Stomach smooth muscle (tissue), 2 donors: ENCODE data around the gene RASGRP2.

Experiments used
- H3K27ac ChIP-seq: one replicate; pipeline ENCODE4 v1.7.0; 2013; ENCODE audit warnings: mild to moderate bottlenecking, low read length, inconsistent platforms
- H3K27me3 ChIP-seq, 2 donors: one replicate each; pipeline ENCODE4 v1.7.0; 2013; ENCODE audit warnings: low read length in 2 of 2; ENCODE audit not compliant: insufficient read depth in 2 of 2, control insufficient read depth in 1 of 2
- H3K36me3 ChIP-seq, 2 donors: one replicate each; pipeline ENCODE4 v1.7.0; 2013; ENCODE audit warnings: low read length in 2 of 2; ENCODE audit not compliant: control insufficient read depth in 2 of 2, insufficient read depth in 2 of 2
- H3K4me1 ChIP-seq: one replicate; pipeline ENCODE4 v1.7.0; 2013; ENCODE audit warnings: low read length; ENCODE audit not compliant: control insufficient read depth, insufficient read depth
- H3K4me3 ChIP-seq, 2 donors: one replicate each; pipeline ENCODE4 v1.7.0; 2013; ENCODE audit warnings: low read length in 2 of 2
- H3K9ac ChIP-seq, 2 donors: one replicate each; pipeline ENCODE4 v1.7.0; 2013; ENCODE audit warnings: low read length in 2 of 2, mild to moderate bottlenecking in 1 of 2
- H3K9me3 ChIP-seq, 2 donors: one replicate each; pipeline ENCODE4 v1.7.0; 2013; ENCODE audit warnings: low read length in 2 of 2; ENCODE audit not compliant: control insufficient read depth in 2 of 2
- donor health status: healthy.
- donor health status: Pancreatic carcinoma.

The RASGRP2 gene

DNA sequence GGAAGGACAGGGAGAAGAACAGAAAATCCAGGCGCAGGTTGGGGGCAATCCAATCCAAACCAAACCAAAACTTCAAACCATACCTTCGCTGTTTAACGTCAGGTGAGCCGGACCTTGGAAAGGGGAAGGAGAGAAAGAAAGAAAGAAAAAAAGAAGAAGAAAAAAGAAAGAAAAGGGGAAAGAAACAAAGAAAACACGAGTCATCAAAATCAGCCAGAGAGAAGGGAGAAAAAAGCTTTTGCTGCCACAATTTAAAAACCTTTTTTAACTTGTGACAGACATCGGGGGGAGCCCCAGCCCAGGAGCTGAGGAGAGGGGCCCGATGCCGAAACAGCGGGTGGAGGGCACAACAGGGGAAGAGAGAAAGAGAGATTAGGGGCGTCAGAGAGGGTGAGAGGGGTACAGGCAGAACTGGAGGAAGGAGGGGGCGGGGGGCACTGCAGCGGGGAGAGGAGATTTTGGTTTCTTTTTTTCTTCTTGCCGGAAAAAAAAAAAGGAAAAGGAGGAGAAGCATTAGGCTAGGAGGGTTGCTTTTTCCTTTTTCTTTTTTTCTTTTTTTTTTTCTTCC is 51.1 kb downstream of the RASGRP2 start:
- Histone ChIP-seq H3K9me3 (no peaks in the 10 kb centered on the region), H3K4me1 (peaks cover 10% of the 10 kb centered on the region), H3K27ac (no peak overlapping the region), H3K36me3 (no peaks in the 10 kb centered on the region), H3K9ac (no peak overlapping the region), H3K4me3 (no peak overlapping the region), H3K27me3 (peaks cover 16 to 17% of the 10 kb centered on the region in 2 donors)

DNA sequence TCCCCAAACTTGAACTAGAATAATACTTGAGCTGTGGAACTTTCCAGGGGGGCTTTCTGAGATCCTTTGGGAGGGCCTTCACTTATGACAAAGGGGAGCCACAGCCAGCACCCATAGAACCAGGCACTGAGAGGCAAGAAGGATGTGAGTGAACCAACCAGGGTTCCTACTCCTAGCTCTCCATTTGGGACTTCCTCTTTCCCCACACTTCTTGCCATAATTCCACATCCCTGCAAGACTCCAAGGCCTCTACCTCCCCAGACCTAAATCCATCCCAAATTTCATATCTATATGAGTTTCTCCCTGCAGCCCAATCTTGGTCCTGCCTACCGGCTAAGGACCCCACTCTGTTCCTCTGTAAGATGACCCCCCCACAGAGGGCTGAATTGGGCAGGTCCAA is 52.4 kb downstream of the RASGRP2 start:
- Histone ChIP-seq H3K9me3 (no peaks in the 10 kb centered on the region), H3K4me3 (no peak overlapping the region), H3K36me3 (no peaks in the 10 kb centered on the region), H3K27me3 (peaks cover 16 to 17% of the 10 kb centered on the region in 2 donors), H3K27ac (no peak overlapping the region), H3K4me1 (peaks cover 20% of the 10 kb centered on the region), H3K9ac (no peak overlapping the region)

GRCh38 chr11:64690235-64690634 is 53.7 kb downstream of the RASGRP2 start:
- H3K27ac ChIP-seq, result no peak overlapping the region
- H3K4me3 ChIP-seq, result no peak overlapping the region
- peaks cover 20% of the 10 kb centered on the region for H3K4me1 ChIP-seq
- H3K9me3 ChIP-seq, result no peaks in the 10 kb centered on the region
- peaks cover 12 to 17% of the 10 kb centered on the region in 2 donors for H3K27me3 ChIP-seq
- H3K36me3 ChIP-seq, result no peaks in the 10 kb centered on the region
- H3K9ac ChIP-seq, result no peak overlapping the region

DNA sequence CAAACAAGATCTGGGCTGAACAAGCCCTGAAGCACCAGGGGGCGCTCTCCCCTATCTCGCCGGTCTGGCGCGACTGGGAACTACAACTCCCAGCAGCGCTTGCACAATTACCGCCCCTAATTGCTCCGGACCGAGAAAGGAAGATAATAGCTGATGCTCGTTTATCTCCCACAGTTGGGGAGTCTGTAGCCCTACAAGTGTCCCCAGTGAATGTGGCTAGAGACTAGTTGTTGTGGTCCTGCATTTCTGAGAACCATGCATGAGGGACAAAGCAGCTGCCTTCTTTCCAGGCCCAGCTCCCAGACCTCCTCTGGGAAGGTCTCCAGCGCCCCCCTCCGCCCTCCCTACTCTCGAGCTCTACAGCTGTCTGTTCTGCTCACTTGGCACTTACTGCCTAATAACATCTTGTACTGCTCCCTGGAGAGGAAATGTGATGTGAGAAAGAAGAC is 55.4 kb downstream of the RASGRP2 start:
- H3K4me3 ChIP-seq, result peak overlapping the region; percentile 69 to 78
- H3K9me3 ChIP-seq, result no peaks in the 10 kb centered on the region
- H3K27ac ChIP-seq, result peak overlapping the region; percentile 24
- no peaks in the 10 kb centered on the region for H3K36me3 ChIP-seq
- H3K27me3 ChIP-seq, result peaks cover 3 to 6% of the 10 kb centered on the region in 2 donors
- peak overlapping the region in 1 of 2 donors; percentile 19 for H3K9ac ChIP-seq
- peaks cover 20% of the 10 kb centered on the region for H3K4me1 ChIP-seq

GRCh38 chr11:64687643-64688533 is 56.1 kb downstream of the RASGRP2 start:
- Histone ChIP-seq H3K27me3 (peaks cover 0 to 2% of the 10 kb centered on the region in 2 donors), H3K36me3 (no peaks in the 10 kb centered on the region), H3K9me3 (no peaks in the 10 kb centered on the region), H3K27ac (peak overlapping the region; percentile 24), H3K4me1 (peaks cover 20% of the 10 kb centered on the region), H3K9ac (peak overlapping the region in 1 of 2 donors; percentile 19), H3K4me3 (peak overlapping the region; percentile 69 to 78)

DNA sequence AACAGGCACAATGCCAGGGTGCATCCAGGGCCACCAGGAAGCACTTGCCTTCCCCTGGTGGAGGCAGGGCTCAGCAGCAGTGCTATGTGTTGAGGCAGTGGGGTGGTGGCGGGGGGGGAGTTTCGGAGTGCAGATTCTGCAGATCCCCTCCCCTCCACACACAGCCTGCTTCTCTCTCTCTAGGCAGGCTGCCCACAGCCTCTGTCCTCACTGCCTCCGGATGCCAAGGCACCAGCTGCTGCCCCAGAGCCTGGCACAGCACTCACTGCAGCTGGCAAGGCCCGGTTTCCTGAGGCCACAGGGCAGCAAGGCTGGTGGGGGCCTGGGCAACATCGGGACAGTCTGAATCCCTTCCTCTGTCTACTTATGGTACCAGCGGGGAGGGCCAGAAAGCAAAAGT is 56.7 kb downstream of the RASGRP2 start:
- H3K9ac ChIP-seq, result peak overlapping the region in 1 of 2 donors; percentile 21

GRCh38 chr11:64686466-64687170 is 57.3 kb downstream of the RASGRP2 start:
- Histone ChIP-seq H3K27me3 (no peaks in the 10 kb centered on the region), H3K9me3 (no peaks in the 10 kb centered on the region), H3K4me3 (no peak overlapping the region), H3K4me1 (peaks cover 20% of the 10 kb centered on the region), H3K36me3 (no peaks in the 10 kb centered on the region), H3K9ac (no peak overlapping the region), H3K27ac (peak overlapping the region; percentile 11)

More for the DNA sequence above, 56.7 kb downstream of the RASGRP2 start:
- H3K27me3 ChIP-seq, result no peaks in the 10 kb centered on the region
- peaks cover 20% of the 10 kb centered on the region for H3K4me1 ChIP-seq
- peak overlapping the region; percentile 11 for H3K27ac ChIP-seq
- H3K9me3 ChIP-seq, result no peaks in the 10 kb centered on the region
- H3K4me3 ChIP-seq, result no peak overlapping the region
- no peaks in the 10 kb centered on the region for H3K36me3 ChIP-seq

GRCh38 chr11:64685536-64685935 is 58.4 kb downstream of the RASGRP2 start:
- no peak overlapping the region for H3K27ac ChIP-seq
- no peaks in the 10 kb centered on the region for H3K9me3 ChIP-seq
- peaks cover 20% of the 10 kb centered on the region for H3K4me1 ChIP-seq
- no peak overlapping the region for H3K4me3 ChIP-seq
- H3K9ac ChIP-seq, result no peak overlapping the region
- H3K27me3 ChIP-seq, result no peaks in the 10 kb centered on the region
- H3K36me3 ChIP-seq, result no peaks in the 10 kb centered on the region

- no peaks in the 10 kb centered on the region for H3K36me3 ChIP-seq
Observed at GRCh38 chr11:64684357-64684756, 59.6 kb downstream of the RASGRP2 start.

DNA sequence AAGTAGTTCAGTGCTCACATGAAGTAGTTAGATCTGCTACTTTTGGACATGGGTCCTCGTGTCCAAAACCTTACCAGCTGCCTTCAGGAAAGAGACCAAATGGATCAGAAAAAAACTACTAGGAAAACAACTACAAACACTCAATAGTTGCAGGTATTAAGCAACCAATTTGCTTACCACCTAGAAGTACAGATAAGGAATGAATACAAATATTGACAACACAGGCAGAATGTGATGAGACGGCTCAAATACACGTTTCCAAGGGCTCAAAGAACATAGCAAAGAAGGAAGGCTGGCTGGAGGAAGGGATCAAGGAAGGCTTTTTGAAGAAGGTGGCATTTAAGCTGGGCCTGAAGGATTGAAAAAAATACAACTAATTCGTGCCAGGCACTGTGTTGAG is 62.8 kb downstream of the RASGRP2 start:
- peaks cover under 1% of the 10 kb centered on the region for H3K4me1 ChIP-seq
- no peak overlapping the region for H3K9ac ChIP-seq
- no peak overlapping the region for H3K4me3 ChIP-seq
- H3K27me3 ChIP-seq, result peaks cover 4 to 6% of the 10 kb centered on the region in 2 donors
- H3K27ac ChIP-seq, result no peak overlapping the region
- no peaks in the 10 kb centered on the region for H3K9me3 ChIP-seq
- no peaks in the 10 kb centered on the region for H3K36me3 ChIP-seq

More at GRCh38 chr11:64684357-64684756, 59.6 kb downstream of the RASGRP2 start:
- no peak overlapping the region for H3K9ac ChIP-seq
- H3K4me1 ChIP-seq, result peaks cover 20% of the 10 kb centered on the region
- no peaks in the 10 kb centered on the region for H3K27me3 ChIP-seq
- H3K4me3 ChIP-seq, result no peak overlapping the region
- H3K27ac ChIP-seq, result no peak overlapping the region
- H3K9me3 ChIP-seq, result no peaks in the 10 kb centered on the region
